ENCODE measurements around the gene GLRB.
A peak's percentile ranks its signal among the peaks of the same experiment; 100 is the strongest.

Gene GLRB

GRCh38 chr4:157219711-157220370 is 143.9 kb downstream of the GLRB start:
- no peak overlapping the region; the same call in 1 of the 2 replicates for H3K4me3 ChIP-seq (ENCODE audit: low read length)
- TF ChIP-seq CTCF (conservative IDR thresholded peaks at IDR 0.05; ENCODE audit: low read length): no peak
- DNase-seq (ENCODE audit: low read depth): no peak

GRCh38 chr4:157220371-157220881 is 144.5 kb downstream of the GLRB start, which contains the start of gene GRIA2:
Gene GRIA2, plus strand, starts transcription at chr4:157220728. Its CDS starts 315 bp downstream, at chr4:157221043.
- TF ChIP-seq CTCF (conservative IDR thresholded peaks at IDR 0.05; ENCODE audit: low read length): no peak
- peak; percentile 33 for DNase-seq (ENCODE audit: low read depth)
- H3K4me3 ChIP-seq (ENCODE audit: low read length): peak within 1 kb of the TSS; percentile 28

- no peak for TF ChIP-seq CTCF (conservative IDR thresholded peaks at IDR 0.05; ENCODE audit: low read length)
- no peak for DNase-seq (ENCODE audit: low read depth)
- no peak overlapping the region; the same call in 1 of the 2 replicates for H3K4me3 ChIP-seq (ENCODE audit: low read length)
Observed at GRCh38 chr4:157221426-157221894, 145.5 kb downstream of the GLRB start.

All from AG10803 (cell line).